GM18517 (cell line): ENCODE results near the gene SORL1-AS1.

ENCODE experiments used
- ATAC-seq: cut with Tn5 transposase; IDR thresholded peaks from one replicate; pipeline ENCODE4 v1.9.1; 2021; ENCODE audit warnings: mild to moderate bottlenecking, moderate library complexity; ENCODE audit not compliant: unreplicated experiment

Gene SORL1-AS1

GRCh38 chr11:121452609-121453150 is at the start of gene SORL1-AS1:
Gene SORL1-AS1 (minus strand): TSS chr11:121452967.
- ATAC-seq: peak; percentile 18

GRCh38 chr11:121500717-121501116 is 48.0 kb upstream of the SORL1-AS1 start:
- ATAC-seq: no peak

GRCh38 chr11:121500275-121500674 is 47.5 kb upstream of the SORL1-AS1 start:
- ATAC-seq: no peak

- no peak for ATAC-seq
Measured at GRCh38 chr11:121499405-121499804, 46.6 kb upstream of the SORL1-AS1 start.

GRCh38 chr11:121497176-121497998 is 44.6 kb upstream of the SORL1-AS1 start:
- no peak for ATAC-seq

- peak; percentile 84 for ATAC-seq
Measured at GRCh38 chr11:121494355-121495099, 41.8 kb upstream of the SORL1-AS1 start.

GRCh38 chr11:121489823-121490222 is 37.1 kb upstream of the SORL1-AS1 start:
- no peak for ATAC-seq

GRCh38 chr11:121488641-121489040 is 35.9 kb upstream of the SORL1-AS1 start:
- ATAC-seq: no peak

GRCh38 chr11:121488170-121488569 is 35.4 kb upstream of the SORL1-AS1 start:
- no peak for ATAC-seq

GRCh38 chr11:121487191-121487590 is 34.4 kb upstream of the SORL1-AS1 start:
- ATAC-seq: no peak

- ATAC-seq: no peak
Measured at GRCh38 chr11:121486054-121486453, 33.3 kb upstream of the SORL1-AS1 start.

GRCh38 chr11:121485216-121485615 is 32.4 kb upstream of the SORL1-AS1 start:
- ATAC-seq: no peak

- ATAC-seq: no peak
Measured at GRCh38 chr11:121483805-121484480, 31.2 kb upstream of the SORL1-AS1 start.

GRCh38 chr11:121482231-121483129 is 29.7 kb upstream of the SORL1-AS1 start:
- ATAC-seq: peak; percentile 88

GRCh38 chr11:121481484-121482230 is 28.9 kb upstream of the SORL1-AS1 start:
- ATAC-seq: peak; percentile 49

- ATAC-seq: no peak
Measured at GRCh38 chr11:121479698-121480238, 27.0 kb upstream of the SORL1-AS1 start.

GRCh38 chr11:121478895-121479697 is 26.3 kb upstream of the SORL1-AS1 start:
- no peak for ATAC-seq

GRCh38 chr11:121478226-121478894 is 25.6 kb upstream of the SORL1-AS1 start:
- no peak for ATAC-seq
